Measurements from ENCODE around the gene LAMTOR4.
A peak's percentile ranks its signal among the peaks of the same experiment; 100 is the strongest.

The LAMTOR4 gene

GRCh38 chr7:100154651-100155491, 6.2 kb downstream of the LAMTOR4 start:
- no peak for DNase-seq

- no peak for DNase-seq
Measured at GRCh38 chr7:100155553-100156317, 7.0 kb downstream of the LAMTOR4 start.

- no peak for DNase-seq
Measured at GRCh38 chr7:100156331-100157068, 7.8 kb downstream of the LAMTOR4 start.

- DNase-seq = no peak
Measured at GRCh38 chr7:100157069-100157333, 8.3 kb downstream of the LAMTOR4 start.

GRCh38 chr7:100157334-100158228, 8.9 kb downstream of the LAMTOR4 start:
- DNase-seq = no peak

GRCh38 chr7:100158229-100159098, 9.7 kb downstream of the LAMTOR4 start, which contains the start of gene TRAPPC14:
Gene TRAPPC14 (minus strand): TSS chr7:100158723. CDS start chr7:100158499, 224 bp downstream.
- peak; percentile 83 for DNase-seq

- DNase-seq = peak; percentile 14
Measured at GRCh38 chr7:100159099-100159623, 10.4 kb downstream of the LAMTOR4 start.

GRCh38 chr7:100160067-100160466, 11.3 kb downstream of the LAMTOR4 start:
- no peak for DNase-seq

GRCh38 chr7:100163006-100163531, 14.4 kb downstream of the LAMTOR4 start:
- DNase-seq = no peak

GRCh38 chr7:100163871-100164270, 15.2 kb downstream of the LAMTOR4 start:
- no peak for DNase-seq

- DNase-seq = no peak
Measured at GRCh38 chr7:100166317-100166940, 17.7 kb downstream of the LAMTOR4 start.

GRCh38 chr7:100166970-100167911, 18.5 kb downstream of the LAMTOR4 start:
- no peak for DNase-seq

GRCh38 chr7:100167912-100168323, 19.2 kb downstream of the LAMTOR4 start:
- DNase-seq = no peak

GRCh38 chr7:100169147-100169850, 20.6 kb downstream of the LAMTOR4 start:
- DNase-seq = no peak

- DNase-seq = no peak
Measured at GRCh38 chr7:100170101-100170897, 21.6 kb downstream of the LAMTOR4 start.

- DNase-seq = no peak
Measured at GRCh38 chr7:100171087-100171681, 22.5 kb downstream of the LAMTOR4 start.

GRCh38 chr7:100171840-100172239, 23.1 kb downstream of the LAMTOR4 start:
- DNase-seq = no peak
